Measurements from ENCODE around the gene DLG2.

The DLG2 gene

DNA sequence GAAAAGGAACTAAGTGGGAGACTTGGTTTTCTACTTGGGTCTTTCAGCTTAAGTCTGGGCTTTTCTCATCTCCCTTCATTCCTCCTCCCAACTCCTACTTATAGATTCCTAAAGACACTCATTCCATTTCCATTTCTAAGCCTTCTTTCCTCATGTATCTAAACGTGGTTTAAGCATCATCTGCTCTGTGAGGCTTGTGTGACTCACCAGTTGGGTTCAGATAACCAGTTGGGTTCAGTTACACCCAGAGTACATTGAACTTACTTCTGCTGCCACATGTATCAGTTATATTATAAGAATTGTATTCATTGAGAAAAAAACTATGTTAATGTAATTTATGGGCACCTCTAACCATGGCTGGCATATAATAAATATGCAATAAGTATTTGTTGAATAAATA lies 1509.8 kb downstream of the DLG2 start:
- TF ChIP-seq RAD21 (IDR thresholded peaks at IDR 0.05; ENCODE audit: low read depth) (no peak), ZBTB7A (IDR thresholded peaks at IDR 0.05; ENCODE audit: low read depth) (no peak), TEAD4 (IDR thresholded peaks at IDR 0.05) (no peak), EGR1 (IDR thresholded peaks at IDR 0.05) (no peak), CREB1 (IDR thresholded peaks at IDR 0.05; ENCODE audit: low read depth) (no peak), TAF1 (IDR thresholded peaks at IDR 0.05; ENCODE audit: low read depth) (no peak), FOXM1 (IDR thresholded peaks at IDR 0.05; ENCODE audit: borderline replicate concordance, low read depth) (no peak), EP300 (IDR thresholded peaks at IDR 0.05; ENCODE audit: borderline replicate concordance) (no peak), CEBPB (IDR thresholded peaks at IDR 0.05) (no peak), NFIC (IDR thresholded peaks at IDR 0.05) (no peak), TCF12 (IDR thresholded peaks at IDR 0.05; ENCODE audit: low read depth) (no peak), YY1 (IDR thresholded peaks at IDR 0.05; ENCODE audit: low read depth) (no peak)
- TF ChIP-seq, protein P1, sequence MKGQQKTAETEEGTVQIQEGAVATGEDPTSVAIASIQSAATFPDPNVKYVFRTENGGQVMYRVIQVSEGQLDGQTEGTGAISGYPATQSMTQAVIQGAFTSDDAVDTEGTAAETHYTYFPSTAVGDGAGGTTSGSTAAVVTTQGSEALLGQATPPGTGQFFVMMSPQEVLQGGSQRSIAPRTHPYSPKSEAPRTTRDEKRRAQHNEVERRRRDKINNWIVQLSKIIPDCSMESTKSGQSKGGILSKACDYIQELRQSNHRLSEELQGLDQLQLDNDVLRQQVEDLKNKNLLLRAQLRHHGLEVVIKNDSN (IDR thresholded peaks at IDR 0.05), result no peak
- TF ChIP-seq, protein P2, sequence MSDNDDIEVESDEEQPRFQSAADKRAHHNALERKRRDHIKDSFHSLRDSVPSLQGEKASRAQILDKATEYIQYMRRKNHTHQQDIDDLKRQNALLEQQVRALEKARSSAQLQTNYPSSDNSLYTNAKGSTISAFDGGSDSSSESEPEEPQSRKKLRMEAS (IDR thresholded peaks at IDR 0.05), result no peak
- TF ChIP-seq, protein P3, sequence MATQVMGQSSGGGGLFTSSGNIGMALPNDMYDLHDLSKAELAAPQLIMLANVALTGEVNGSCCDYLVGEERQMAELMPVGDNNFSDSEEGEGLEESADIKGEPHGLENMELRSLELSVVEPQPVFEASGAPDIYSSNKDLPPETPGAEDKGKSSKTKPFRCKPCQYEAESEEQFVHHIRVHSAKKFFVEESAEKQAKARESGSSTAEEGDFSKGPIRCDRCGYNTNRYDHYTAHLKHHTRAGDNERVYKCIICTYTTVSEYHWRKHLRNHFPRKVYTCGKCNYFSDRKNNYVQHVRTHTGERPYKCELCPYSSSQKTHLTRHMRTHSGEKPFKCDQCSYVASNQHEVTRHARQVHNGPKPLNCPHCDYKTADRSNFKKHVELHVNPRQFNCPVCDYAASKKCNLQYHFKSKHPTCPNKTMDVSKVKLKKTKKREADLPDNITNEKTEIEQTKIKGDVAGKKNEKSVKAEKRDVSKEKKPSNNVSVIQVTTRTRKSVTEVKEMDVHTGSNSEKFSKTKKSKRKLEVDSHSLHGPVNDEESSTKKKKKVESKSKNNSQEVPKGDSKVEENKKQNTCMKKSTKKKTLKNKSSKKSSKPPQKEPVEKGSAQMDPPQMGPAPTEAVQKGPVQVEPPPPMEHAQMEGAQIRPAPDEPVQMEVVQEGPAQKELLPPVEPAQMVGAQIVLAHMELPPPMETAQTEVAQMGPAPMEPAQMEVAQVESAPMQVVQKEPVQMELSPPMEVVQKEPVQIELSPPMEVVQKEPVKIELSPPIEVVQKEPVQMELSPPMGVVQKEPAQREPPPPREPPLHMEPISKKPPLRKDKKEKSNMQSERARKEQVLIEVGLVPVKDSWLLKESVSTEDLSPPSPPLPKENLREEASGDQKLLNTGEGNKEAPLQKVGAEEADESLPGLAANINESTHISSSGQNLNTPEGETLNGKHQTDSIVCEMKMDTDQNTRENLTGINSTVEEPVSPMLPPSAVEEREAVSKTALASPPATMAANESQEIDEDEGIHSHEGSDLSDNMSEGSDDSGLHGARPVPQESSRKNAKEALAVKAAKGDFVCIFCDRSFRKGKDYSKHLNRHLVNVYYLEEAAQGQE (IDR thresholded peaks at IDR 0.05; ENCODE audit: low read depth), result no peak

DNA sequence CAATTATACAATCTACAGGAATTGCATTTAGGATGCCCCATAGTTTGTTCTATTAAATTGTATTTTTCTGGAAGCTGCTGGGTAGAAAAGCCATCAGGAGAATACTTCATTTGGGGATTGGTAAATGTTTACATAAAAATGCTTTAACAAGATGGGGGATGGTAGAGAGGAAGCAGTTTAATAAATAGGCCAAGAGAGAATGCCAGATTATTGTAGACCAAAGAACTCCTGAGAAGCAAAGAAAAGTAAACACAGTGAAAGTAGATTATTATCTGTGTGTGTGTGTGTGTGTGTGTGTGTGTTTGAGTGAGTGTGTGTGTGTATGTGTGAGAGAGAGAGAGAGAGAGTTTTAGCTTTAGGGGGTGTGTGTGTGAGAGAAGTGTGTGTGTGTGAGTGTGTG lies 1520.6 kb downstream of the DLG2 start:
- TF ChIP-seq, protein P3 (IDR thresholded peaks at IDR 0.05; ENCODE audit: low read depth), result no peak
- TF ChIP-seq, protein P2 (IDR thresholded peaks at IDR 0.05), result no peak
- TF ChIP-seq TEAD4 (IDR thresholded peaks at IDR 0.05) (no peak), NFIC (IDR thresholded peaks at IDR 0.05) (no peak), CEBPB (IDR thresholded peaks at IDR 0.05) (no peak), TAF1 (IDR thresholded peaks at IDR 0.05; ENCODE audit: low read depth) (no peak), EP300 (IDR thresholded peaks at IDR 0.05; ENCODE audit: borderline replicate concordance) (no peak), FOXM1 (IDR thresholded peaks at IDR 0.05; ENCODE audit: borderline replicate concordance, low read depth) (no peak)

DNA sequence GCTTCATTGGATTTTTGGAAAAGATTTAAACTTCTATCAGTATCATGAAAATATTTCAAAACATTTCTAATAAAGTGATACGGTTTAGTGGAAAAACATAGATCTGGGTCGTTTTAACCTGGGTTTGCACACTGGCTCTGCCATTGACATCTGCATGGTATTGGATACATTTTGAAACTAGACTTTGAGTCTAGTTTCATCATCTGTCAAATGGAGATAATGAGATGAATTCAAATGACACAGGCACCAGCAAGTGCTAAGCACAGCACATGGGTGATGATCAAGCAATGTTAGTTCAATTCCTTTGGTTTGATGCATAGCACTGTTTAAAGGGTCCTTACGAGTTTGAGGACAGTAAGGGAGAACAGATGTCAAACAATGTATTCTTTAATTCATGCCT lies 1522.0 kb downstream of the DLG2 start:
- TF ChIP-seq, protein P1 (IDR thresholded peaks at IDR 0.05), result no peak
- TF ChIP-seq NFIC (IDR thresholded peaks at IDR 0.05) (no peak), YY1 (IDR thresholded peaks at IDR 0.05; ENCODE audit: low read depth) (no peak), RAD21 (IDR thresholded peaks at IDR 0.05; ENCODE audit: low read depth) (no peak), EGR1 (IDR thresholded peaks at IDR 0.05) (no peak), CREB1 (IDR thresholded peaks at IDR 0.05; ENCODE audit: low read depth) (no peak), EP300 (IDR thresholded peaks at IDR 0.05; ENCODE audit: borderline replicate concordance) (no peak), CEBPB (IDR thresholded peaks at IDR 0.05) (no peak), TCF12 (IDR thresholded peaks at IDR 0.05; ENCODE audit: low read depth) (no peak), ZBTB7A (IDR thresholded peaks at IDR 0.05; ENCODE audit: low read depth) (no peak)
- TF ChIP-seq, protein P3 (IDR thresholded peaks at IDR 0.05; ENCODE audit: low read depth), result no peak
- TF ChIP-seq, protein P2 (IDR thresholded peaks at IDR 0.05), result no peak

DNA sequence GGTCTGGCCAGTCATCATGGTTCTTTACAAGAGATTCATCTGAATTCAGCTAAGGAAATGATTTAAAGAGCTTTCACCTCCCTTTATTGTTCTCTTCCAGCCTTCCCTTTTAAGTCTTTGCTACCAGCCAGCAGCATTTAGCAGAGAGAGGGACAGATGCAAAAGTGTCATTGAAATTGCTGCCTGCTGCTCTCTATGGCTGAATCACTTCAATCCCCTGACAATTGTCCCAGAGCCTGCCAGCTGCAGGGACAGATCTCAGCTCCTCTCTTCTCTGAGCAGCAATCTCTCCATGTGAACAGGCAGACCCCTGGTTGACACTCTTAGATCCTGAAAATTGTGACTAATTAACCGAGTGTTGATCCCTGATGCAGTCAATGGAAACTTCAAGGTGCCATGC lies 1524.0 kb downstream of the DLG2 start:
- no peak for TF ChIP-seq RAD21 (IDR thresholded peaks at IDR 0.05; ENCODE audit: low read depth)
- no peak for TF ChIP-seq TCF12 (IDR thresholded peaks at IDR 0.05; ENCODE audit: low read depth)
- TF ChIP-seq TAF1 (IDR thresholded peaks at IDR 0.05; ENCODE audit: low read depth), result no peak
- TF ChIP-seq, protein P1 (IDR thresholded peaks at IDR 0.05), result no peak
- TF ChIP-seq CEBPB (IDR thresholded peaks at IDR 0.05), result no peak
- no peak for TF ChIP-seq CREB1 (IDR thresholded peaks at IDR 0.05; ENCODE audit: low read depth)
- no peak for TF ChIP-seq ZBTB7A (IDR thresholded peaks at IDR 0.05; ENCODE audit: low read depth)
- no peak for TF ChIP-seq EGR1 (IDR thresholded peaks at IDR 0.05)
